HCT116 (cell line): ENCODE data around the gene FKBP5. TPM values are rescaled to one million over a fixed set of nuclear protein-coding genes. Genes with fewer than 3 reads are reported as not detected.

Experiments
- ATAC-seq: fragments of 200-7000 bp; cut with Tn5 transposase; 2 replicates; pipeline ENCODE4 v1.9.1; 2020; ENCODE audit warnings: mild to moderate bottlenecking, moderate library complexity
- BruUV-seq: library from RNA; stranded (reverse); fragments of 400-500 nt; replicated peaks from 2 replicates; lab custom pipeline; 2021; lab: Mats Ljungman, UMichigan
- CTCF ChIA-PET: fragments of 300-600 bp; sonication (Branson Sonifier 250); formaldehyde crosslinking; loops from one replicate; lab custom pipeline; 2021; ENCODE audit warnings: antibody characterized with exemption; lab: Charles Lee
- POLR2A ChIA-PET: fragments of 300-600, 350-600 bp; sonication (Branson Sonifier 250); formaldehyde crosslinking; loops from one replicate; lab custom pipeline; 2021; ENCODE audit warnings: antibody characterized with exemption; lab: Charles Lee
- RAD21 ChIA-PET, 2 experiments: fragments of 300-600 bp; sonication (Branson Sonifier 250); formaldehyde crosslinking; loops; one replicate each; lab custom pipeline; 2023; ENCODE audit warnings: low total read pairs in 2 of 2; ENCODE audit not compliant: uncharacterized antibody in 2 of 2, unreplicated experiment in 2 of 2, low non-redundant PET in 1 of 2; lab: Charles Lee
- DNase-seq: peaks from one replicate; pipeline ENCODE4 v3.0.0-alpha.2; 2010; ENCODE audit warnings: low read depth, low spot score
- H2AFZ ChIP-seq: fragments of 200-600 bp; shearing (Covaris generic), sonication (generic); 2 replicates; pipeline ENCODE4 v1.6.1; 2017; ENCODE audit warnings: low read depth, mixed run types, mixed read lengths, antibody characterized with exemption, low read length; ENCODE audit not compliant: poor library complexity, severe bottlenecking
- H3K27ac ChIP-seq: 2 replicates; pipeline ENCODE4 v1.5.1; 2012; ENCODE audit warnings: low read depth, low read length
- H3K27me3 ChIP-seq: fragments of 200-600 bp; sonication (generic); 2 replicates; pipeline ENCODE4 v1.6.1; 2016; ENCODE audit warnings: mixed run types, low read length, mixed read lengths; ENCODE audit not compliant: insufficient read depth
- H3K36me3 ChIP-seq, 2 experiments: fragments of 200-500 bp in 1 of 2; fragments of 200-600 bp in 1 of 2; sonication (Bioruptor generic) in 1 of 2; sonication (generic) in 1 of 2; 2 replicates each; pipeline versions ENCODE4 v1.5.1 to v1.6.1; 2014 to 2016; ENCODE audit warnings: low read length in 2 of 2, inconsistent platforms in 1 of 2, mixed read lengths in 1 of 2, mixed run types in 1 of 2; ENCODE audit not compliant: insufficient read depth in 2 of 2, control insufficient read depth in 1 of 2
- H3K4me1 ChIP-seq, 2 experiments: fragments of 200-600 bp in 1 of 2; sonication (generic) in 1 of 2; 2 replicates each; pipeline versions ENCODE4 v1.5.1 to v1.6.1; 2012 to 2017; ENCODE audit warnings: low read length in 2 of 2, inconsistent platforms in 1 of 2, mild to moderate bottlenecking in 1 of 2, mixed read lengths in 1 of 2, mixed run types in 1 of 2, moderate library complexity in 1 of 2; ENCODE audit not compliant: insufficient read depth in 2 of 2, control insufficient read depth in 1 of 2
- H3K4me2 ChIP-seq: fragments of 200-600 bp; sonication (generic); 2 replicates; pipeline ENCODE4 v1.6.1; 2017; ENCODE audit warnings: mixed run types, low read length, mixed read lengths
- H3K4me3 ChIP-seq, 2 experiments: fragments of 200-600 bp in 1 of 2; sonication (generic) in 1 of 2; replicated peaks in 1 of 2; 2 replicates each; pipeline ENCODE4 v1.5.1; 2011 to 2016; ENCODE audit warnings: low read length in 2 of 2, control low read depth in 1 of 2, low read depth in 1 of 2, mild to moderate bottlenecking in 1 of 2, mixed read lengths in 1 of 2, mixed run types in 1 of 2
- H3K79me2 ChIP-seq: fragments of 200-600 bp; sonication (generic); 2 replicates; pipeline ENCODE4 v1.6.1; 2017; ENCODE audit warnings: mild to moderate bottlenecking, mixed run types, low read length, moderate library complexity, mixed read lengths; ENCODE audit not compliant: insufficient read depth
- H3K9ac ChIP-seq: fragments of 200-600 bp; sonication (generic); 2 replicates; pipeline ENCODE4 v1.6.1; 2016; ENCODE audit warnings: low read length, mixed read lengths
- H3K9me2 ChIP-seq: fragments of 200-600 bp; sonication (generic), shearing (Covaris generic); 2 replicates; pipeline ENCODE4 v1.6.1; 2017; ENCODE audit warnings: mixed run types, mild to moderate bottlenecking, moderate library complexity; ENCODE audit not compliant: insufficient read depth
- H3K9me3 ChIP-seq, 2 experiments: fragments of 200-500 bp in 1 of 2; fragments of 200-600 bp in 1 of 2; sonication (Bioruptor generic) in 1 of 2; sonication (generic) in 1 of 2; 2 replicates each; pipeline ENCODE4 v1.6.1; 2014 to 2017; ENCODE audit warnings: low read length in 2 of 2, mixed read lengths in 2 of 2, inconsistent platforms in 1 of 2, low read depth in 1 of 2, mild to moderate bottlenecking in 1 of 2, mixed run types in 1 of 2, moderate library complexity in 1 of 2; ENCODE audit not compliant: control insufficient read depth in 1 of 2, insufficient read depth in 1 of 2
- H4K20me1 ChIP-seq: fragments of 200-600 bp; sonication (generic), shearing (Covaris generic); 2 replicates; pipeline ENCODE4 v1.6.1; 2017; ENCODE audit warnings: mixed run types, mild to moderate bottlenecking, moderate library complexity; ENCODE audit not compliant: insufficient read depth
- CEBPB ChIP-seq: IDR thresholded peaks from 2 replicates; pipeline ENCODE4 v1.6.1; 2012; ENCODE audit warnings: low read depth
- ELF1 ChIP-seq: IDR thresholded peaks from 2 replicates; pipeline ENCODE4 v1.6.1; 2012; ENCODE audit warnings: low read depth, borderline replicate concordance
- EZH2 ChIP-seq: fragments of 200-600 bp; sonication (generic); IDR thresholded peaks from 2 replicates; pipeline ENCODE4 v1.6.1; 2017; ENCODE audit warnings: antibody characterized with exemption, mixed run types
- MAX ChIP-seq: IDR thresholded peaks from 2 replicates; pipeline ENCODE4 v1.6.1; 2012
- POLR2A ChIP-seq: IDR thresholded peaks from 2 replicates; pipeline ENCODE4 v1.7.0; 2011; ENCODE audit warnings: borderline replicate concordance; ENCODE audit not compliant: insufficient read depth, insufficient read length; ENCODE audit errors: extremely low read depth
- RAD21 ChIP-seq: IDR thresholded peaks from 2 replicates; pipeline ENCODE4 v1.6.1; 2012; ENCODE audit warnings: low read depth, mild to moderate bottlenecking
- SP1 ChIP-seq: IDR thresholded peaks from 2 replicates; pipeline ENCODE4 v1.6.1; 2012; ENCODE audit warnings: low read depth
- TCF7L2 ChIP-seq: IDR thresholded peaks from 2 replicates; pipeline ENCODE4 v1.7.0; 2011; ENCODE audit warnings: borderline replicate concordance, inconsistent platforms; ENCODE audit not compliant: insufficient read depth, insufficient read length; ENCODE audit errors: extremely low read depth
- intact Hi-C: fragments of 100-400 bp; cut with micrococcal nuclease; formaldehyde crosslinking; loops from 2 replicates; pipeline ENCODE4 v1.10.0; 2022
- total RNA-seq: library from RNA; stranded (reverse); gene quantifications from one replicate; pipeline ENCODE4 v1.2.1, GENCODE V29; 2021; ENCODE audit not compliant: unreplicated experiment
- TF ChIP-seq, protein P1 (sequence below): IDR thresholded peaks from 2 replicates; pipeline ENCODE4 v1.6.1; 2011; ENCODE audit warnings: mild to moderate bottlenecking, low read length, moderate library complexity; ENCODE audit not compliant: insufficient replicate concordance; ENCODE audit errors: extremely low read depth
- TF ChIP-seq, protein P2 (sequence below), 3 experiments: fragments of 200-600 bp in 1 of 3; sonication (generic) in 1 of 3; IDR thresholded peaks in 2 of 3; conservative IDR thresholded peaks in 1 of 3; 2 replicates each; pipeline ENCODE4 v1.5.1; 2012 to 2017; ENCODE audit warnings: low read depth in 2 of 3, low read length in 2 of 3, antibody characterized with exemption in 1 of 3, borderline replicate concordance in 1 of 3, control low read depth in 1 of 3, mild to moderate bottlenecking in 1 of 3, mixed read lengths in 1 of 3, mixed run types in 1 of 3, moderate library complexity in 1 of 3; ENCODE audit not compliant: insufficient read depth in 1 of 3
- TF ChIP-seq, protein P3 (sequence below): IDR thresholded peaks from 2 replicates; pipeline ENCODE4 v1.6.1; 2012

FKBP5 gene
- total RNA-seq, 1 experiment from 2014 or later = 50.3 TPM

DNA sequence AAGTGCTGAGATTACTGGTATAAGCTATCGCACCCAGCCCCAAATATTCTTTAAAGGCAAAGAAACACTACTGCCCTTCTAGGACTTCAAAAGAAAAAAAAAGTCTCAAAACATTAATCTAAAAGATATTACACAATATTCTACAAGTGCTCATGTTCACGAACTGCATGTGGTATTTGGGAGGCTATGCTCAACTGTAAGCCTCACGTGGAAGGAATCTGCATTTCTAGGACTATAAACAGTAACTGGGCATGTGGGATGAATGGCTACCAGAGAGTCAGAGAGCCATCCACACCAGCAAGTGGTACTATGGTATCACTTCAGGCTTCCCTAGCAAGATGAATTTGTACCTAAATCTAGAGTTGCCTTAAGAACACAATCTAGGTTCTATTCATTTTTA, 50.0 kb downstream of the FKBP5 start:
- no peaks in the 10 kb centered on the region for H3K9me2 ChIP-seq
- H3K36me3 ChIP-seq = peaks cover 6 to 17% of the 10 kb centered on the region in 2 experiments
- RAD21 ChIA-PET = no interaction called here
- intact Hi-C loops = no loop called here
- POLR2A ChIA-PET = no interaction called here
- no peak for DNase-seq
- 0 out of 2 replicates have a peak, but pooled peaks cover 4% of the 10 kb centered on the region for H4K20me1 ChIP-seq
- H3K79me2 ChIP-seq = peaks cover 17% of the 10 kb centered on the region; the same call in 1 of the 2 replicates
- no peak overlapping the region for H3K27ac ChIP-seq
- H3K27me3 ChIP-seq = no peaks in the 10 kb centered on the region
- H3K4me3 ChIP-seq = no peak overlapping the region
- no peak for ATAC-seq
- H3K9ac ChIP-seq = no peak overlapping the region
- CTCF ChIA-PET = no interaction called here
- no peaks in the 10 kb centered on the region for H3K4me1 ChIP-seq
- TF ChIP-seq SP1 (no peak), CEBPB (no peak), POLR2A (no peak), MAX (no peak), EZH2 (no peak), ELF1 (no peak), RAD21 (no peak), TCF7L2 (no peak)
- TF ChIP-seq, protein P1, sequence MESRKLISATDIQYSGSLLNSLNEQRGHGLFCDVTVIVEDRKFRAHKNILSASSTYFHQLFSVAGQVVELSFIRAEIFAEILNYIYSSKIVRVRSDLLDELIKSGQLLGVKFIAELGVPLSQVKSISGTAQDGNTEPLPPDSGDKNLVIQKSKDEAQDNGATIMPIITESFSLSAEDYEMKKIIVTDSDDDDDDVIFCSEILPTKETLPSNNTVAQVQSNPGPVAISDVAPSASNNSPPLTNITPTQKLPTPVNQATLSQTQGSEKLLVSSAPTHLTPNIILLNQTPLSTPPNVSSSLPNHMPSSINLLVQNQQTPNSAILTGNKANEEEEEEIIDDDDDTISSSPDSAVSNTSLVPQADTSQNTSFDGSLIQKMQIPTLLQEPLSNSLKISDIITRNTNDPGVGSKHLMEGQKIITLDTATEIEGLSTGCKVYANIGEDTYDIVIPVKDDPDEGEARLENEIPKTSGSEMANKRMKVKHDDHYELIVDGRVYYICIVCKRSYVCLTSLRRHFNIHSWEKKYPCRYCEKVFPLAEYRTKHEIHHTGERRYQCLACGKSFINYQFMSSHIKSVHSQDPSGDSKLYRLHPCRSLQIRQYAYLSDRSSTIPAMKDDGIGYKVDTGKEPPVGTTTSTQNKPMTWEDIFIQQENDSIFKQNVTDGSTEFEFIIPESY = no peak
- TF ChIP-seq, protein P2, sequence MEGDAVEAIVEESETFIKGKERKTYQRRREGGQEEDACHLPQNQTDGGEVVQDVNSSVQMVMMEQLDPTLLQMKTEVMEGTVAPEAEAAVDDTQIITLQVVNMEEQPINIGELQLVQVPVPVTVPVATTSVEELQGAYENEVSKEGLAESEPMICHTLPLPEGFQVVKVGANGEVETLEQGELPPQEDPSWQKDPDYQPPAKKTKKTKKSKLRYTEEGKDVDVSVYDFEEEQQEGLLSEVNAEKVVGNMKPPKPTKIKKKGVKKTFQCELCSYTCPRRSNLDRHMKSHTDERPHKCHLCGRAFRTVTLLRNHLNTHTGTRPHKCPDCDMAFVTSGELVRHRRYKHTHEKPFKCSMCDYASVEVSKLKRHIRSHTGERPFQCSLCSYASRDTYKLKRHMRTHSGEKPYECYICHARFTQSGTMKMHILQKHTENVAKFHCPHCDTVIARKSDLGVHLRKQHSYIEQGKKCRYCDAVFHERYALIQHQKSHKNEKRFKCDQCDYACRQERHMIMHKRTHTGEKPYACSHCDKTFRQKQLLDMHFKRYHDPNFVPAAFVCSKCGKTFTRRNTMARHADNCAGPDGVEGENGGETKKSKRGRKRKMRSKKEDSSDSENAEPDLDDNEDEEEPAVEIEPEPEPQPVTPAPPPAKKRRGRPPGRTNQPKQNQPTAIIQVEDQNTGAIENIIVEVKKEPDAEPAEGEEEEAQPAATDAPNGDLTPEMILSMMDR (IDR thresholded peaks at IDR 0.05 in 2 of 3, conservative IDR thresholded peaks at IDR 0.05 in 1 of 3; ENCODE audit: borderline replicate concordance in 1 of 3, insufficient read depth in 1 of 3, low read depth in 2 of 3, low read length in 2 of 3) = no peak
- TF ChIP-seq, protein P3, sequence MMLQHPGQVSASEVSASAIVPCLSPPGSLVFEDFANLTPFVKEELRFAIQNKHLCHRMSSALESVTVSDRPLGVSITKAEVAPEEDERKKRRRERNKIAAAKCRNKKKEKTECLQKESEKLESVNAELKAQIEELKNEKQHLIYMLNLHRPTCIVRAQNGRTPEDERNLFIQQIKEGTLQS = no peak
- TF ChIP-seq, all 23 proteins: peak for 0
- Histone ChIP-seq H3K4me2 (no peak overlapping the region), H2AFZ (no peak overlapping the region), H3K9me3 (no peaks in the 10 kb centered on the region)
- no TSS peak for BruUV-seq
